ENCODE data around the gene CNPY2.
"Not testable (repeated sequence)": the region's sequence is repeated elsewhere in the genome, so short reads cannot be mapped to it uniquely, and the experiment has no call there.

CNPY2 gene

GRCh38 chr12:56315622-56316473 is at the start of gene CNPY2:
Gene CNPY2 (minus strand): TSS chr12:56315988. CDS start chr12:56315217, 771 bp downstream.
- peak; percentile 91 for DNase-seq

DNA sequence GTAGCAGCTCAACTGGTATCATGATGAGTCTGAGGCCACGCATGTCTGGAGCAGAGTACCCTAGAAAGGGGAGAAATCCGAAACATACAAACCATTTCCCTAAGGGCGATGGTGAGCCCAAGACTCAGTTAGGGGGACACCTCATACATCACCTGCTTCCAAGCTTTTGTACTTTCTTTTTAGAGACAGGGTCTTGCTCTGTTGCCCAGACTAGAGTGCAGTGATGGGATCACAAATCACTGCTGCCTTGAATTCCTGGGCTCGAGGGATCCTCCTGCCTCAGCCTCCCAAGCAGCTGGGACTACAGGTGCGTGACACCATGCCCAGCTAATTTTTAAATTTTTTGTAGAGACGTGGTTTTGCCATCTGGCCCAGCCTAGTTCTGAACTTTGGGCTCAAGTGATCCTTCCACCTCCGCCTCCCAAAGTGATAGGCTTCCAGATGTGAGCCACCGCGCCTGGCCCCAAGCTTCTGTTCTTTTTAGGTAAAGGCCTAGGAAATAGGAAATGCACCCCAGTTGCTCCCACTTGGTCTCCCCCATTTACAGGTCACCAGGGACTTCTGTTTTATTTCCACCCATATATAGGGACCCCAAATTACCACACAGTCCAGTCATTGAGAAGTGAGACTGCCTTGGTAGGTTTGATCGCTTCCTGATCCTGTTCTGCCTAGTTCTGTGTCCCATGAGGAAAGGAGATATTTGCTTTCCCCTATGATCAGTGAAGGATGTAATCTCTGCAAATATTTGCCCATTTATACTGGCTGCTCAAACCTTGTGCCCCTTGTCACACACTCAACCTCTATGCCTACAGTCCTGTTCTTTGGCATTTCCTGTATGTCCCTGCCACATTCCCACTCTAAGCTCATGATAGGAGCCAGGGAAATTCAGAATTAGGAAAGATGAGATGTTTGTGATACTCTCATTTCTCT is 46.6 kb upstream of the CNPY2 start, which contains the start of gene APOF:
TSS of gene APOF (minus strand) at position 728 of the 930 bp plus-strand sequence. CDS start at position 616, 112 bp downstream.
- no peak for DNase-seq

DNA sequence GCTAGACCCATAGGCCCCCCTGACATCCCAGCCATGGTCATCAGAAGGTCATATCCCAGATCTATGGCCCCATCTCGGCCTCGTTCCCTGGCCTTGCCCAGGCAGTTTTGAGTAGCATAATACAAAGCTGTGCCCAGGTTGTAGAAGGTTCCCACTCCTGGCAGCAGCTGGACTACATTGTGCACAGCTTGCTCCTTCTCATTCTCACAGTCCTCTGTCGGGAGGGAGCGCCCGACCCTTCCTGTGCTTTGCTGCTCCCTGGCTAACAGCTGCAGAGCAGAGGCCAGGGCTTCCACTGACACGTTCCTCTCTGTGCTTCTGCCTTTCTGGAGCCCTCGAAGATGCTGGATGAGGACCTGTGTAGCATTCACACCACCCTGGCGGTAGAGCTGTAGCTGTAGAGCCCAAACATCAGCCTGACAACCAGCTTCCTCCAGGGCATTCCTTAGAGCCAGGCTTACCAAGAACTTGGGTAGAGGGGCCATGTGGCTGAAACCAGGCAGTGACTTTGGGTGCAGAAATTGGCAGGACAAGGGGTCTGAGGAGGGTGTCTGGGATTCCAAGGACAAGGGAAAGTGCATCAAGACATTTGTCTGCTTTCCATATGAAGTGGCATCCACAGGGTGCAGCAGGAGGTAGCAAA is 45.8 kb upstream of the CNPY2 start:
- DNase-seq, result no peak

GRCh38 chr12:56359851-56360767 is 44.3 kb upstream of the CNPY2 start, which contains the start of gene STAT2:
Gene STAT2 (minus strand): TSS chr12:56360107. CDS start chr12:56356571, 3,536 bp downstream.
- DNase-seq, result peak; percentile 99

GRCh38 chr12:56358836-56359532 is 43.2 kb upstream of the CNPY2 start:
- no peak for DNase-seq

GRCh38 chr12:56351325-56351724 is 35.5 kb upstream of the CNPY2 start:
- DNase-seq, result no peak

- DNase-seq, result no peak
Measured at GRCh38 chr12:56350662-56351061, 34.9 kb upstream of the CNPY2 start.

DNA sequence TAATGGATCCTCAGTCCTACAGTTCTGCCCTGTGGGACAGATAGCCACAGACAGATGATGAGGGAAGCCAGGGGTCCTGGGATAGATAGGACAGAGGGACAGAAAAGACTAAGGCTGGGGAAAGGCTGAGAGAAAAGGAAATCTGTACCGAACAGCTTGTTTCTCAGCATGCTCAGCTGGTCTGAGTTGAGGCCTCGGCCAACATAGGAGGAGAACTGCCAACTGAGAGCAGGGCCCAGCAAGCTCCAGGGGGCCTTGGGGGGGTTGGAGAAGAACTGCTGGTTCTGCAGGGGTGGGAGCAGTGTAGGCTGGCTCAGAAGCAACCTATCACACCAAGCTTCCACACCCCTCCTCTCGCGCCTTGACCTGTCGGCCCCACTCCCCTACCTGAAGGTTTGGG is 33.0 kb upstream of the CNPY2 start:
- DNase-seq, result no peak

DNA sequence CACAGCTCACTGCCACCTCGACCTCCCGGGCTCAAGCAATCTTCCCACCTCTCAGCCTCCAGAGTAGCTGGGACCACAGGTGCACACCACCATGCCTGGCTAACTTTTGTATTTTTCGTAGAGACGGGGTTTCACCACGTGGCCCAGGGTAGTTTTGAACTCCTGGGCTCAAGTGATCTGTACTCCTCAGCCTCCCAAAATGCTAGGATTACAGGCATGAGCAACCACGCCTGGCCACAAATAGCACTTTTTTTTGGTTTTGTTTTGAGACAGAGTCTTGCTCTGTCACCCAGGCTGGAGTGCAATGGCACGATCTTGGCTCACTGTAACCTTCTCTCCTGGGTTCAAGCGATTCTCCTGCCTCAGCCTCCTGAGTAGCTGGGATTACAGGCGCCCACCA is 31.5 kb upstream of the CNPY2 start:
- DNase-seq, result not testable (repeated sequence)

- no peak for DNase-seq
Measured at GRCh38 chr12:56346675-56347074, 30.9 kb upstream of the CNPY2 start.

DNA sequence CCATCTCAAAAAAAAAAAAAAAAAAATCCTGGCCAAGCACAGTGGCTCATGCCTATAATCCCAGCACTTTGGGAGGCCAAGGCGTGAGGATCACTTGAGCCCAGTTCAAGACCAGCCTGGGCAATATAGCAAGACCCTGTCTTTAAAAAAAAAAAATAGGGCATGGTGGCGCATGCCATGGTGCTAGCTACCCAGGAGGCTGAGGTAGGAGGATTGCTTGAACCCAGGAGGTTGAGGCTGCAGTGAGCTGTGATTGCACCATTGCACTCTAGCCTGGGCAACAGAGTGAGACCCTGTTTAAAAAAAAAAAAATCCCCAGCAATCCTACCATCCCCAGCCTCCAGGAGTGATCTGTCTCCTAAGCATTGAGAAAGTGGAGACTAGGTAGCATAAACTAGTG is 26.5 kb upstream of the CNPY2 start:
- DNase-seq, result not testable (repeated sequence)

DNA sequence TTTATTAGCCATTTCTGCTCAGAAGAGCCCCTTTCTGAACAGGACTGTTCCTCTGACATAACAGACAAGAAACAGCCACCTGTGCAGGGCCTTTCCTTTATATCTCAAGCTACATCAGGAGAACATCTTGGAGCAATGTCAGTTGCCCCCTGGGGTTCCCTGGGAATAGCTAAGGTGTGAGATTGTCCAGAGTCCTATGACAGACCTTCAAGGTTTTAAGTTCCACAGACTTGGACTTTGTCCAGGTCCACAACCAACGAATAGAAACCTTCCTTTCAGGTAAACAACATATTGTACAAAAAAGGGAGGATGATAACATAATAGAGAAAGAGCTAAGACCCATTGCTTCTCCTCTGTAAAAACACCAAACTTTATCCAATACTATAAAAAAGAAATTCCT is 25.8 kb upstream of the CNPY2 start:
- no peak for DNase-seq

GRCh38 chr12:56339158-56339422 is 23.3 kb upstream of the CNPY2 start:
- DNase-seq, result no peak

DNA sequence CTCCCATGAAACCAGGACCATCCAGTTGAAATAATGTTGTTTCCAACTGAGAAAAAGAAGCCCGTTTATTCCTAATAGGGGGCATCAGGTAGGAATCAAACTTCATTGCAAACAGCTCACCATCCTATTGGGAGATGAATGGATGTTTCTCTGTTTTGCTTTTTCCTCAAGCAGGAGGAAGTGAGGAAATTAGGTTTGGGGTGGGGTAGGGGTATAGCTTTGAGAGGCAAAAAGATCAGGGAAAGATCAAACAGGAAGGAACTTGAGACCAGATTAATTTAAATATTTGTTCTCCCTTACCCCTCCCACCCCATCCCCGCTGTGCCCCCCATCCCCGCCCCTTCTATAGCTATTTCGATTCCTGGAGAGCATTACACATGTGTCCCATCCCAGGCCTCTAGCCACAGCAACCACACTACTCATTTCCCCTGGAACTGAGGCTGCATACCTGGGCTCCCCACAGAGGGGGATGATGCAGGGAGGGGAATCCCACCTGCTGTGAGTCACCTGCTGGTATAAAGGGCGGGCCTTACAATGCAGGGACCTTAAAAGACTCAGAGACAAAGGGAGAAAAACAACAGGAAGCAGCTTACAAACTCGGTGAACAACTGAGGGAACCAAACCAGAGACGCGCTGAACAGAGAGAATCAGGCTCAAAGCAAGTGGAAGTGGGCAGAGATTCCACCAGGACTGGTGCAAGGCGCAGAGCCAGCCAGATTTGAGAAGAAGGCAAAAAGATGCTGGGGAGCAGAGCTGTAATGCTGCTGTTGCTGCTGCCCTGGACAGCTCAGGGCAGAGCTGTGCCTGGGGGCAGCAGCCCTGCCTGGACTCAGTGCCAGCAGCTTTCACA is 22.7 kb upstream of the CNPY2 start, which contains the start of gene IL23A:
TSS of gene IL23A (plus strand) at position 577 of the 850 bp plus-strand sequence. CDS start at position 738, 161 bp downstream.
- DNase-seq, result peak; percentile 73

GRCh38 chr12:56337753-56338251 is 22.0 kb upstream of the CNPY2 start:
- DNase-seq, result no peak

GRCh38 chr12:56336361-56337167 is 20.8 kb upstream of the CNPY2 start:
- DNase-seq, result no peak

- DNase-seq, result not testable (repeated sequence)
Measured at GRCh38 chr12:56335527-56335926, 19.7 kb upstream of the CNPY2 start.

GRCh38 chr12:56334490-56334793 is 18.7 kb upstream of the CNPY2 start:
- no peak for DNase-seq

All from NCI-H2107 (cell line).